H9 (cell line): ENCODE results near the gene TPD52L3. TPM values are rescaled to one million over a fixed set of nuclear protein-coding genes. Genes with fewer than 3 reads are reported as not detected.

Experiments used
- DNase-seq: peaks from one replicate; pipeline ENCODE4 v3.0.0-alpha.2; 2017
- H2AFZ ChIP-seq: one replicate; pipeline ENCODE4 v1.6.1; 2013; ENCODE audit warnings: mild to moderate bottlenecking, low read length, control low read depth, moderate library complexity
- H2AK5ac ChIP-seq: 2 replicates; pipeline ENCODE4 v1.6.1; 2013; ENCODE audit warnings: low read length, control low read depth, mixed read lengths; ENCODE audit not compliant: insufficient read length
- H2BK120ac ChIP-seq: one replicate; pipeline ENCODE4 v1.6.1; 2013; ENCODE audit warnings: low read depth, mild to moderate bottlenecking, low read length, control low read depth, inconsistent platforms; ENCODE audit not compliant: poor library complexity, severe bottlenecking
- H2BK12ac ChIP-seq: 2 replicates; pipeline ENCODE4 v1.6.1; 2013; ENCODE audit warnings: low read length, control low read depth, mixed read lengths, low read depth; ENCODE audit not compliant: insufficient read length
- H2BK15ac ChIP-seq: 2 replicates; pipeline ENCODE4 v1.6.1; 2013; ENCODE audit warnings: low read depth, low read length, control low read depth
- H2BK20ac ChIP-seq: one replicate; pipeline ENCODE4 v1.6.1; 2013; ENCODE audit warnings: low read depth, mild to moderate bottlenecking, low read length, control low read depth, inconsistent platforms; ENCODE audit not compliant: poor library complexity, severe bottlenecking
- H2BK5ac ChIP-seq: 2 replicates; pipeline ENCODE4 v1.6.1; 2013; ENCODE audit warnings: low read length, control low read depth, mixed read lengths; ENCODE audit not compliant: insufficient read length
- H3K14ac ChIP-seq: 2 replicates; pipeline ENCODE4 v1.6.1; 2013; ENCODE audit warnings: low read length, control low read depth; ENCODE audit not compliant: insufficient read depth
- H3K18ac ChIP-seq: 2 replicates; pipeline ENCODE4 v1.6.1; 2013; ENCODE audit warnings: low read depth, mild to moderate bottlenecking, mixed read lengths, low read length, control low read depth; ENCODE audit not compliant: insufficient read length
- H3K23ac ChIP-seq: 2 replicates; pipeline ENCODE4 v1.6.1; 2013; ENCODE audit warnings: low read length, control low read depth, mixed read lengths, low read depth; ENCODE audit not compliant: insufficient read length
- H3K23me2 ChIP-seq: 2 replicates; pipeline ENCODE4 v1.6.1; 2013; ENCODE audit warnings: low read depth, mild to moderate bottlenecking, mixed read lengths, low read length, control low read depth; ENCODE audit not compliant: insufficient read length, poor library complexity, severe bottlenecking
- H3K27ac ChIP-seq: 2 replicates; pipeline ENCODE4 v1.5.1; 2013; ENCODE audit warnings: low read length, control low read depth, mixed read lengths, low read depth; ENCODE audit not compliant: insufficient read length
- H3K27me3 ChIP-seq: 2 replicates; pipeline ENCODE4 v1.6.1; 2013; ENCODE audit warnings: low read length, control low read depth, inconsistent platforms; ENCODE audit not compliant: insufficient read depth
- H3K4ac ChIP-seq: 2 replicates; pipeline ENCODE4 v1.6.1; 2013; ENCODE audit warnings: low read depth, mild to moderate bottlenecking, control low read depth, inconsistent platforms, low read length, moderate library complexity
- H3K4me1 ChIP-seq: 2 replicates; pipeline ENCODE4 v1.6.1; 2013; ENCODE audit warnings: low read length, control low read depth, inconsistent platforms; ENCODE audit not compliant: insufficient read depth
- H3K4me2 ChIP-seq: 2 replicates; pipeline ENCODE4 v1.6.1; 2013; ENCODE audit warnings: low read length, control low read depth, mixed read lengths; ENCODE audit not compliant: insufficient read length, insufficient read depth
- H3K56ac ChIP-seq: 2 replicates; pipeline ENCODE4 v1.6.1; 2013; ENCODE audit warnings: low read depth, mild to moderate bottlenecking, mixed read lengths, low read length, control low read depth; ENCODE audit not compliant: insufficient read length
- H3K79me1 ChIP-seq: 2 replicates; pipeline ENCODE4 v1.6.1; 2013; ENCODE audit warnings: low read depth, mild to moderate bottlenecking, moderate library complexity, low read length, control low read depth, inconsistent platforms; ENCODE audit not compliant: insufficient read depth, poor library complexity, severe bottlenecking
- H3K79me2 ChIP-seq: 2 replicates; pipeline ENCODE4 v1.6.1; 2013; ENCODE audit warnings: low read length, control low read depth, inconsistent platforms; ENCODE audit not compliant: insufficient read depth
- H3K9ac ChIP-seq: 2 replicates; pipeline ENCODE4 v1.6.1; 2013; ENCODE audit warnings: low read length, control low read depth, mixed read lengths; ENCODE audit not compliant: insufficient read length; ENCODE audit errors: extremely low read depth
- H3K9me3 ChIP-seq: one replicate; pipeline ENCODE4 v1.6.1; 2013; ENCODE audit warnings: low read depth, low read length, inconsistent platforms; ENCODE audit not compliant: control insufficient read depth
- H3T11ph ChIP-seq: one replicate; pipeline ENCODE4 v1.6.1; 2013; ENCODE audit warnings: mild to moderate bottlenecking, low read length, control low read depth, inconsistent platforms
- H4K20me1 ChIP-seq: one replicate; pipeline ENCODE4 v1.6.1; 2013; ENCODE audit not compliant: control insufficient read depth, insufficient read length, insufficient read depth
- H4K5ac ChIP-seq: 2 replicates; pipeline ENCODE4 v1.6.1; 2013; ENCODE audit warnings: low read depth, mild to moderate bottlenecking, mixed read lengths, low read length, control low read depth; ENCODE audit not compliant: insufficient read length
- H4K8ac ChIP-seq: replicated peaks from 2 replicates; pipeline ENCODE4 v1.6.1; 2013; ENCODE audit warnings: low read length, control low read depth, mixed read lengths, low read depth; ENCODE audit not compliant: insufficient read length
- H4K91ac ChIP-seq: 2 replicates; pipeline ENCODE4 v1.6.1; 2013; ENCODE audit warnings: low read depth, mild to moderate bottlenecking, moderate library complexity, mixed read lengths, low read length, control low read depth; ENCODE audit not compliant: insufficient read length
- H3K27ac Mint-ChIP-seq, 3 experiments: 2 replicates in 2 of 3; 3 replicates in 1 of 3; pipeline ENCODE4 v1.8.0; 2020 to 2021; ENCODE audit warnings: mixed read lengths in 3 of 3, mild to moderate bottlenecking in 1 of 3, moderate library complexity in 1 of 3
- H3K27me3 Mint-ChIP-seq: 2 replicates; pipeline ENCODE4 v1.8.0; 2021; ENCODE audit warnings: low read depth, mild to moderate bottlenecking, moderate library complexity, mixed read lengths
- H3K36me3 Mint-ChIP-seq, 3 experiments: 2 replicates in 2 of 3; 3 replicates in 1 of 3; pipeline ENCODE4 v1.8.0; 2020 to 2021; ENCODE audit warnings: low read depth in 3 of 3, mixed read lengths in 3 of 3; ENCODE audit not compliant: insufficient read depth in 1 of 3
- H3K4me1 Mint-ChIP-seq, 2 experiments: 2 replicates each; pipeline ENCODE4 v1.8.0; 2020; ENCODE audit warnings: mixed read lengths in 2 of 2
- H3K4me3 Mint-ChIP-seq, 2 experiments: 2 replicates in 1 of 2; 3 replicates in 1 of 2; pipeline ENCODE4 v1.8.0; 2020 to 2021; ENCODE audit warnings: mild to moderate bottlenecking in 2 of 2, mixed read lengths in 2 of 2, moderate library complexity in 1 of 2
- H3K9me3 Mint-ChIP-seq, 2 experiments: 2 replicates in 1 of 2; 3 replicates in 1 of 2; pipeline ENCODE4 v1.8.0; 2020; ENCODE audit warnings: mild to moderate bottlenecking in 2 of 2, mixed read lengths in 2 of 2, moderate library complexity in 1 of 2
- CTCF ChIP-seq: fragments of 200-600 bp; sonication (generic); conservative IDR thresholded peaks from 3 replicates; pipeline ENCODE4 v1.8.0; 2021; ENCODE audit warnings: antibody characterized with exemption, mild to moderate bottlenecking
- WGBS: extraction: QIAGEN DNeasy Blood & Tissue Kit; methylation state at CpG from one replicate; pipeline ENCODE4 v1.1.7; 2013; ENCODE audit warnings: missing lambda C conversion rate, low lambda C conversion rate, mixed read lengths; ENCODE audit not compliant: insufficient read length; ENCODE audit errors: extremely low coverage; 5-methylcytosine and 5-hydroxymethylcytosine counted together
- total RNA-seq: library from RNA; stranded (reverse); gene quantifications from 2 replicates; pipeline ENCODE4 v1.2.1, GENCODE V29; 2021

Gene TPD52L3
- total RNA-seq, 1 experiment from 2014 or later, result not detected

- H4K5ac ChIP-seq, result no peak overlapping the region
- no peak overlapping the region for H3T11ph ChIP-seq
- no peak overlapping the region for H2BK15ac ChIP-seq
- no peak overlapping the region for H2BK5ac ChIP-seq
- no peaks in the 10 kb centered on the region for H3K79me1 ChIP-seq
- H3K27me3 ChIP-seq, result no peaks in the 10 kb centered on the region
- no peak overlapping the region for H2BK120ac ChIP-seq
- H3K4me2 ChIP-seq, result no peak overlapping the region
- H3K79me2 ChIP-seq, result no peaks in the 10 kb centered on the region
- no peaks in the 10 kb centered on the region for H3K4me1 ChIP-seq
- no peak overlapping the region for H3K4ac ChIP-seq
- WGBS, result no CpG with 5 or more reads among the region's 4 CpGs
- H4K8ac ChIP-seq, result no peak overlapping the region
- no peak for DNase-seq
- no peaks in the 10 kb centered on the region for H3K23me2 ChIP-seq
- no peak for TF ChIP-seq CTCF
- no peak overlapping the region for H3K9ac ChIP-seq
- H3K9me3 Mint-ChIP-seq, result peaks cover 21 to 24% of the 10 kb centered on the region in 2 experiments
- H2AK5ac ChIP-seq, result no peak overlapping the region
- no peak overlapping the region for H3K14ac ChIP-seq
- no peak overlapping the region for H4K91ac ChIP-seq
- peaks cover 4 to 22% (median 6%) of the 10 kb centered on the region in 3 experiments for H3K36me3 Mint-ChIP-seq
- H2AFZ ChIP-seq, result no peak overlapping the region
- H3K4me3 Mint-ChIP-seq, result no peak overlapping the region
- H3K56ac ChIP-seq, result no peak overlapping the region
- H3K23ac ChIP-seq, result no peak overlapping the region
- H3K18ac ChIP-seq, result no peak overlapping the region
- no peak overlapping the region for H3K27ac Mint-ChIP-seq
- H2BK20ac ChIP-seq, result no peak overlapping the region
- H3K27me3 Mint-ChIP-seq, result no peaks in the 10 kb centered on the region
- H2BK12ac ChIP-seq, result no peak overlapping the region
- H3K9me3 ChIP-seq, result peaks cover 5% of the 10 kb centered on the region
- peaks cover 9% of the 10 kb centered on the region in 2 experiments for H3K4me1 Mint-ChIP-seq
- no peak overlapping the region for H3K27ac ChIP-seq
- H4K20me1 ChIP-seq, result no peaks in the 10 kb centered on the region
Measured at GRCh38 chr9:6330958-6331634, 2.9 kb downstream of the TPD52L3 start.
